ENCODE data around the gene ZNF358. TPM values are rescaled to one million over a fixed set of nuclear protein-coding genes. Genes with fewer than 3 reads are reported as not detected.

Gene ZNF358
- total and polyA plus RNA-seq, 2 donors (not counting 3 experiments of a cell fraction or from before 2014, with no cell fraction given) = 51.2 to 83.2 TPM

GRCh38 chr19:7529246-7529600 is 13.3 kb downstream of the ZNF358 start:
- Histone ChIP-seq H3K79me2 (ENCODE audit: control insufficient read depth, insufficient read depth, low read length) (no peaks in the 10 kb centered on the region), H3K9me1 (replicated peaks; ENCODE audit: control insufficient read depth, extremely low read depth, insufficient read depth, low read length) (no peaks in the 10 kb centered on the region), H3K4me3 (replicated peaks in 1 of 3; ENCODE audit: insufficient read depth in 1 of 3, low read depth in 1 of 3, low read length in 3 of 3) (no peak overlapping the region), H3K4me1 (ENCODE audit: control insufficient read depth, extremely low read depth, insufficient read depth, low read length) (peaks cover 3% of the 10 kb centered on the region), H3K4me2 (ENCODE audit: insufficient read depth, low read length) (no peak overlapping the region), H3K9ac (replicated peaks; ENCODE audit: extremely low read depth, insufficient read depth, low read length) (no peak overlapping the region), H4K20me1 (replicated peaks; ENCODE audit: control insufficient read depth, extremely low read depth, insufficient read depth, low read length) (no peaks in the 10 kb centered on the region), H2AFZ (ENCODE audit: low read depth, low read length) (no peak overlapping the region), H3K27ac (ENCODE audit: insufficient read depth, low read depth, low read length) (no peak overlapping the region), H3K9me3 (replicated peaks; ENCODE audit: control insufficient read depth, insufficient read depth, low read length) (no peaks in the 10 kb centered on the region), H3K27me3 (ENCODE audit: control insufficient read depth in 2 of 2, insufficient read depth in 2 of 2, low read length in 2 of 2) (no peaks in the 10 kb centered on the region), H3K36me3 (ENCODE audit: control insufficient read depth in 2 of 2, extremely low read depth in 1 of 2, insufficient read depth in 2 of 2, low read length in 2 of 2) (peaks cover 3 to 11% of the 10 kb centered on the region in 2 experiments)
- FAIRE-seq (no peak), DNase-seq (ENCODE audit: low read depth, low spot score) (no peak)
- POLR2A ChIA-PET = no interaction called here
- BruUV-seq (replicated peaks) = no TSS peak
- TF ChIP-seq POLR2AphosphoS5 (IDR thresholded peaks at IDR 0.05; ENCODE audit: insufficient read depth, low read depth, low read length) = no peak
- TF ChIP-seq, protein P1, sequence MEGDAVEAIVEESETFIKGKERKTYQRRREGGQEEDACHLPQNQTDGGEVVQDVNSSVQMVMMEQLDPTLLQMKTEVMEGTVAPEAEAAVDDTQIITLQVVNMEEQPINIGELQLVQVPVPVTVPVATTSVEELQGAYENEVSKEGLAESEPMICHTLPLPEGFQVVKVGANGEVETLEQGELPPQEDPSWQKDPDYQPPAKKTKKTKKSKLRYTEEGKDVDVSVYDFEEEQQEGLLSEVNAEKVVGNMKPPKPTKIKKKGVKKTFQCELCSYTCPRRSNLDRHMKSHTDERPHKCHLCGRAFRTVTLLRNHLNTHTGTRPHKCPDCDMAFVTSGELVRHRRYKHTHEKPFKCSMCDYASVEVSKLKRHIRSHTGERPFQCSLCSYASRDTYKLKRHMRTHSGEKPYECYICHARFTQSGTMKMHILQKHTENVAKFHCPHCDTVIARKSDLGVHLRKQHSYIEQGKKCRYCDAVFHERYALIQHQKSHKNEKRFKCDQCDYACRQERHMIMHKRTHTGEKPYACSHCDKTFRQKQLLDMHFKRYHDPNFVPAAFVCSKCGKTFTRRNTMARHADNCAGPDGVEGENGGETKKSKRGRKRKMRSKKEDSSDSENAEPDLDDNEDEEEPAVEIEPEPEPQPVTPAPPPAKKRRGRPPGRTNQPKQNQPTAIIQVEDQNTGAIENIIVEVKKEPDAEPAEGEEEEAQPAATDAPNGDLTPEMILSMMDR (IDR thresholded peaks at IDR 0.05; ENCODE audit: extremely low read depth in 1 of 2, insufficient read depth in 1 of 2, low read depth in 1 of 2, low read length in 2 of 2) = no peak
- no peak for TF ChIP-seq FOS (IDR thresholded peaks at IDR 0.05; ENCODE audit: borderline replicate concordance, insufficient read depth, low read length)
- TF ChIP-seq MYC (IDR thresholded peaks at IDR 0.05; ENCODE audit: low read depth, low read length) = no peak
- TF ChIP-seq GATA2 (IDR thresholded peaks at IDR 0.05; ENCODE audit: insufficient read depth, insufficient read length, low read depth, low read length) = no peak
- no peak for TF ChIP-seq POLR2A (IDR thresholded peaks at IDR 0.05; ENCODE audit: low read depth, low read length)
- no peak for TF ChIP-seq MAX (IDR thresholded peaks at IDR 0.05; ENCODE audit: insufficient read depth, insufficient read length)
- no peak for TF ChIP-seq JUN (IDR thresholded peaks at IDR 0.05; ENCODE audit: borderline replicate concordance, insufficient read depth, insufficient read length, low read depth)
- no peak for TF ChIP-seq EZH2 (IDR thresholded peaks at IDR 0.05; ENCODE audit: borderline replicate concordance, low read depth, low read length, severe bottlenecking)
- CTCF ChIA-PET = no interaction called here
- intact Hi-C loops (cut with micrococcal nuclease) (no loop called here), dilution Hi-C loops (cut with MboI; ENCODE audit: extremely low pct_ligation_motif_present, low sequenced_read_pairs) (no loop called here)
